K562 (cell line): ENCODE results near the gene MAP3K20. TPM values are rescaled to one million over a fixed set of nuclear protein-coding genes. Genes with fewer than 3 reads are reported as not detected.

Source experiments
- CHD4 ChIP-seq: fragments of 200-600 bp; sonication (generic); IDR thresholded peaks from 3 replicates; pipeline ENCODE4 v1.6.1; 2012; ENCODE audit warnings: low read depth, mild to moderate bottlenecking, mixed read lengths, low read length, inconsistent platforms; ENCODE audit not compliant: insufficient read depth, insufficient replicate concordance, poor library complexity, severe bottlenecking
- ELF1 ChIP-seq: fragments of 200-800 bp; sonication (Bioruptor generic); IDR thresholded peaks from 2 replicates; pipeline ENCODE4 v1.6.1; 2016; ENCODE audit warnings: missing genetic modification characterization, missing compliant biosample characterization
- FOS ChIP-seq: IDR thresholded peaks from 3 replicates; pipeline ENCODE4 v1.6.1; 2011; ENCODE audit not compliant: insufficient read length; ENCODE audit errors: extremely low read depth
- PBX2 ChIP-seq, 2 experiments: IDR thresholded peaks in 1 of 2; conservative IDR thresholded peaks in 1 of 2; 2 replicates each; pipeline ENCODE4 v1.6.1; 2016; ENCODE audit warnings: low read depth in 2 of 2, mild to moderate bottlenecking in 1 of 2, missing compliant biosample characterization in 1 of 2, missing genetic modification characterization in 1 of 2, moderate library complexity in 1 of 2
- TFAP4 ChIP-seq: sonication (generic); formaldehyde crosslinking; IDR thresholded peaks from 2 replicates; pipeline ENCODE4 v1.8.0; 2022; ENCODE audit warnings: missing genetic modification reagents, mild to moderate bottlenecking, moderate library complexity, borderline replicate concordance
- ZNF444 ChIP-seq: fragments of 250-450 bp; sonication (Bioruptor Pico); IDR thresholded peaks from 2 replicates; pipeline ENCODE4 v1.4.0; 2020; ENCODE audit warnings: mild to moderate bottlenecking, moderate library complexity
- polyA plus RNA-seq, 8 experiments: library from polyadenylated mRNA; depleted of rRNA in 4 of 8; stranded (reverse) in 5 of 8; unstranded in 3 of 8; fragments of >200 nt; fragmentation: Nextera tagmentation in 2 of 8; fragmentation: Illumina TruSeq in 1 of 8; extraction: Ambion mirVana in 2 of 8; extraction: Trizol in 1 of 8; gene quantifications; 2 replicates each; pipeline versions ENCODE4 v1.2.1 to v1.2.3, GENCODE V29; 2011 to 2014; ENCODE audit warnings: inconsistent platforms in 1 of 8, missing spikeins in 1 of 8
- total RNA-seq, 7 experiments: library from RNA; depleted of rRNA in 6 of 7; stranded (reverse); fragments of >200 nt in 6 of 7; fragmentation: Illumina TruSeq in 2 of 7; extraction: Trizol in 2 of 7; gene quantifications; 2 replicates each; pipeline versions ENCODE4 v1.2.1 to v1.2.3, GENCODE V29; 2011 to 2021; ENCODE audit warnings: low replicate concordance in 1 of 7

The MAP3K20 gene
- total and polyA plus RNA-seq, 9 of the 15 experiments (the other 6 are each of a cell fraction or from before 2014, with no cell fraction given) = 9.8 to 34.2 (median 27.3) TPM

- no peak for TF ChIP-seq PBX2 (CRISPR knock-in tag; IDR thresholded peaks at IDR 0.05; ENCODE audit: low read depth)
- no peak for TF ChIP-seq PBX2 (tag; conservative IDR thresholded peaks at IDR 0.05; ENCODE audit: low read depth)
- TF ChIP-seq TFAP4 (CRISPR knock-in tag) = no peak
- TF ChIP-seq CHD4 = no peak
- TF ChIP-seq FOS = no peak
- TF ChIP-seq ELF1 (tag) = no peak
- no peak for TF ChIP-seq ZNF444 (CRISPR knock-in tag)
- TF ChIP-seq, all 486 proteins: peak for 0
These were observed 25.0 kb upstream of the MAP3K20 start (continued) for GRCh38 chr2:173050684-173051083.
